KMS-11 (cell line): ENCODE results near the gene CASK.

ENCODE experiments used
- H2AFZ ChIP-seq: fragments of 200-600 bp; sonication (generic); 2 replicates; pipeline ENCODE4 v1.6.1; 2016; ENCODE audit warnings: antibody characterized with exemption, mixed run types, low read depth
- H3K27ac ChIP-seq: fragments of 200-600 bp; sonication (generic); 2 replicates; pipeline ENCODE4 v1.6.1; 2016; ENCODE audit warnings: mild to moderate bottlenecking, mixed run types
- H3K27me3 ChIP-seq: fragments of 200-600 bp; sonication (generic); 2 replicates; pipeline ENCODE4 v1.6.1; 2017; ENCODE audit warnings: mild to moderate bottlenecking, low read depth, mixed run types, moderate library complexity; ENCODE audit not compliant: insufficient read depth
- H3K36me3 ChIP-seq: fragments of 200-600 bp; sonication (generic); 2 replicates; pipeline ENCODE4 v1.6.1; 2017; ENCODE audit warnings: mild to moderate bottlenecking, mixed run types; ENCODE audit not compliant: insufficient read depth
- H3K4me1 ChIP-seq: fragments of 200-600 bp; sonication (generic); 2 replicates; pipeline ENCODE4 v1.6.1; 2016; ENCODE audit warnings: mild to moderate bottlenecking, low read depth, mixed run types; ENCODE audit not compliant: poor library complexity, severe bottlenecking
- H3K4me2 ChIP-seq: fragments of 200-600 bp; sonication (generic); 2 replicates; pipeline ENCODE4 v1.7.0; 2016; ENCODE audit warnings: mild to moderate bottlenecking, mixed run types
- H3K4me3 ChIP-seq: fragments of 200-600 bp; sonication (generic); IDR thresholded peaks from 2 replicates; pipeline ENCODE4 v1.6.1; 2017; ENCODE audit warnings: low read depth, low read length, mixed read lengths; ENCODE audit not compliant: insufficient read depth
- H3K79me2 ChIP-seq: fragments of 200-600 bp; sonication (generic); 2 replicates; pipeline ENCODE4 v1.6.1; 2016; ENCODE audit warnings: low read depth, mixed run types; ENCODE audit not compliant: insufficient read depth
- H3K9ac ChIP-seq: fragments of 200-600 bp; sonication (generic); 2 replicates; pipeline ENCODE4 v1.6.1; 2016; ENCODE audit warnings: mild to moderate bottlenecking, mixed run types
- H4K20me1 ChIP-seq: fragments of 200-600 bp; sonication (generic); 2 replicates; pipeline ENCODE4 v1.6.1; 2016; ENCODE audit warnings: mild to moderate bottlenecking, mixed run types; ENCODE audit not compliant: insufficient read depth
- CTCF ChIP-seq: fragments of 200-600 bp; sonication (generic); conservative IDR thresholded peaks from 2 replicates; pipeline ENCODE4 v1.6.1; 2017; ENCODE audit warnings: low read depth, mild to moderate bottlenecking, antibody characterized with exemption, low read length, moderate library complexity, mixed read lengths

The CASK gene

GRCh38 chrX:41900321-41900720 is 23.0 kb downstream of the CASK start:
- Histone ChIP-seq H2AFZ (no peak overlapping the region), H3K27me3 (no peaks in the 10 kb centered on the region), H4K20me1 (no peaks in the 10 kb centered on the region), H3K79me2 (0 out of 2 replicates have a peak, but pooled peaks cover under 1% of the 10 kb centered on the region), H3K4me2 (no peak overlapping the region), H3K4me1 (no peaks in the 10 kb centered on the region), H3K27ac (no peak overlapping the region), H3K36me3 (no peaks in the 10 kb centered on the region), H3K4me3 (no peak overlapping the region), H3K9ac (no peak overlapping the region)
- TF ChIP-seq CTCF = no peak

GRCh38 chrX:41895826-41896225 is 27.5 kb downstream of the CASK start:
- Histone ChIP-seq H3K4me1 (peaks cover 5% of the 10 kb centered on the region), H3K27ac (no peak overlapping the region), H3K79me2 (0 out of 2 replicates have a peak, but pooled peaks cover 3% of the 10 kb centered on the region), H3K9ac (no peak overlapping the region), H3K4me2 (no peak overlapping the region), H2AFZ (no peak overlapping the region), H3K27me3 (no peaks in the 10 kb centered on the region), H4K20me1 (no peaks in the 10 kb centered on the region), H3K36me3 (no peaks in the 10 kb centered on the region), H3K4me3 (no peak overlapping the region)
- TF ChIP-seq CTCF = no peak

- TF ChIP-seq CTCF = no peak
- no peaks in the 10 kb centered on the region for H3K27me3 ChIP-seq
- peaks cover 4% of the 10 kb centered on the region; the same call in 1 of the 2 replicates for H3K79me2 ChIP-seq
- peaks cover 18% of the 10 kb centered on the region for H3K4me1 ChIP-seq
- H4K20me1 ChIP-seq = no peaks in the 10 kb centered on the region
- no peak overlapping the region for H3K4me3 ChIP-seq
- no peak overlapping the region for H2AFZ ChIP-seq
- H3K4me2 ChIP-seq = no peak overlapping the region
- no peak overlapping the region for H3K9ac ChIP-seq
- H3K27ac ChIP-seq = no peak overlapping the region
- no peaks in the 10 kb centered on the region for H3K36me3 ChIP-seq
Observed at GRCh38 chrX:41890026-41890423, 33.3 kb downstream of the CASK start.

GRCh38 chrX:41889317-41890025 is 33.9 kb downstream of the CASK start:
- H3K4me2 ChIP-seq = no peak overlapping the region
- H3K4me1 ChIP-seq = peaks cover 24% of the 10 kb centered on the region
- H2AFZ ChIP-seq = no peak overlapping the region
- H4K20me1 ChIP-seq = no peaks in the 10 kb centered on the region
- TF ChIP-seq CTCF = no peak
- H3K4me3 ChIP-seq = no peak overlapping the region
- no peaks in the 10 kb centered on the region for H3K36me3 ChIP-seq
- no peaks in the 10 kb centered on the region for H3K27me3 ChIP-seq
- peaks cover 6% of the 10 kb centered on the region; the same call in 1 of the 2 replicates for H3K79me2 ChIP-seq
- H3K27ac ChIP-seq = no peak overlapping the region
- H3K9ac ChIP-seq = no peak overlapping the region
